ENCODE results near the gene POLR2J.

POLR2J gene

DNA sequence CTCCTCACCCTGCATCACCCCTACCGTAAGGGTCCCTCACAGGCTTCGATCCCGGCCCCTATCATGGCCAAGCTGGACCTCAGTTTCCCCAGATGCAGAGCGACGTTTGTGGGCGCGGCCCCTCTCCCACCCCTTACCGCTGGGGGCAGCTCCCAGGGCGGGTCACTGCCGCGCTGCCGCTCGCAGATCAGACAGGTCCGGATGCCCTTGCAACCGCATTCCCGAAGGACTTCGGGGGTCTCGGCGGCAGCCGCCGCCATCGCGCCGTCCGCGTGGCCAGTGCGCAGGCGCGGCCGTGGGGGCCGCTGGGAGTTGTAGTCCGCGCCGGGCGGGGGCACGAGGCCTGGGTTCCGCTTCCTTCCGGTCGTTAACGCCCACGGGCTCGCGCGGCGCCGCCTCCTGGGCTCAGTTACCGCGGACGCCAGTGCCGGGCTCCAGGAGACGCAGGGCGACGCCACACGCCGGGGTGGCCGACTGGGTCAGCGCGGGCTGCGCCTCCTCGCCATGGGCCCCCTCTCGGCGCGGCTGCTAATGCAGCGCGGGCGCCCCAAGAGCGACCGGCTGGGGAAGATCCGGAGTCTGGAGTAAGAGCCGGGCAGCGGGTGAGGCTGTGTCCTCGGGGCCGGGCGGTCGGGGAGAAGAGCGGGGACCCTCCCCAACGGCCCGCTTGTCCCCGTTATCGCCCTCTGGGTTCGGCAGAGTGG lies 14.0 kb downstream of the POLR2J start, which contains the start of the genes ALKBH4 and LRWD1 (continued):
- TF ChIP-seq ZSCAN23 (tag by site-specific recombination; IDR thresholded peaks at IDR 0.05), result no peak
- TF ChIP-seq HOXA7 (CRISPR knock-in tag; IDR thresholded peaks at IDR 0.05; ENCODE audit: borderline replicate concordance), result no peak
- no peak for TF ChIP-seq TRIM28 (IDR thresholded peaks at IDR 0.05; ENCODE audit: borderline replicate concordance, low read length)
- TF ChIP-seq ZBTB48 (tag by site-specific recombination; IDR thresholded peaks at IDR 0.05), result peak; percentile 86
- no peak for TF ChIP-seq KLF7 (tag by site-specific recombination; IDR thresholded peaks at IDR 0.05; ENCODE audit: borderline replicate concordance)
- TF ChIP-seq GFI1B (tag by site-specific recombination; IDR thresholded peaks at IDR 0.05), result no peak
- no peak for TF ChIP-seq INSM2 (tag by site-specific recombination; IDR thresholded peaks at IDR 0.05)
- TF ChIP-seq SETDB1 (IDR thresholded peaks at IDR 0.05; ENCODE audit: insufficient read length, low read length), result no peak
- no peak for TF ChIP-seq SCRT2 (tag by site-specific recombination; IDR thresholded peaks at IDR 0.05)
- TF ChIP-seq ZBTB49 (tag by site-specific recombination; IDR thresholded peaks at IDR 0.05; ENCODE audit: low read depth), result no peak
- no peak for TF ChIP-seq ZNF416 (tag by site-specific recombination; IDR thresholded peaks at IDR 0.05)
- no peak for TF ChIP-seq ZNF354C (tag by site-specific recombination; IDR thresholded peaks at IDR 0.05; ENCODE audit: borderline replicate concordance, low read depth)
- TF ChIP-seq, protein P1, sequence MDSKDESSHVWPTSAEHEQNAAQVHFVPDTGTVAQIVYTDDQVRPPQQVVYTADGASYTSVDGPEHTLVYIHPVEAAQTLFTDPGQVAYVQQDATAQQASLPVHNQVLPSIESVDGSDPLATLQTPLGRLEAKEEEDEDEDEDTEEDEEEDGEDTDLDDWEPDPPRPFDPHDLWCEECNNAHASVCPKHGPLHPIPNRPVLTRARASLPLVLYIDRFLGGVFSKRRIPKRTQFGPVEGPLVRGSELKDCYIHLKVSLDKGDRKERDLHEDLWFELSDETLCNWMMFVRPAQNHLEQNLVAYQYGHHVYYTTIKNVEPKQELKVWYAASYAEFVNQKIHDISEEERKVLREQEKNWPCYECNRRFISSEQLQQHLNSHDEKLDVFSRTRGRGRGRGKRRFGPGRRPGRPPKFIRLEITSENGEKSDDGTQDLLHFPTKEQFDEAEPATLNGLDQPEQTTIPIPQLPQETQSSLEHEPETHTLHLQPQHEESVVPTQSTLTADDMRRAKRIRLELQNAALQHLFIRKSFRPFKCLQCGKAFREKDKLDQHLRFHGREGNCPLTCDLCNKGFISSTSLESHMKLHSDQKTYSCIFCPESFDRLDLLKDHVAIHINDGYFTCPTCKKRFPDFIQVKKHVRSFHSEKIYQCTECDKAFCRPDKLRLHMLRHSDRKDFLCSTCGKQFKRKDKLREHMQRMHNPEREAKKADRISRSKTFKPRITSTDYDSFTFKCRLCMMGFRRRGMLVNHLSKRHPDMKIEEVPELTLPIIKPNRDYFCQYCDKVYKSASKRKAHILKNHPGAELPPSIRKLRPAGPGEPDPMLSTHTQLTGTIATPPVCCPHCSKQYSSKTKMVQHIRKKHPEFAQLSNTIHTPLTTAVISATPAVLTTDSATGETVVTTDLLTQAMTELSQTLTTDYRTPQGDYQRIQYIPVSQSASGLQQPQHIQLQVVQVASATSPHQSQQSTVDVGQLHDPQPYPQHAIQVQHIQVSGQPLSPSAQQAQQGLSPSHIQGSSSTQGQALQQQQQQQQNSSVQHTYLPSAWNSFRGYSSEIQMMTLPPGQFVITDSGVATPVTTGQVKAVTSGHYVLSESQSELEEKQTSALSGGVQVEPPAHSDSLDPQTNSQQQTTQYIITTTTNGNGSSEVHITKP (tag by site-specific recombination; IDR thresholded peaks at IDR 0.05), result peak; percentile 67
- TF ChIP-seq SALL2 (tag by site-specific recombination; IDR thresholded peaks at IDR 0.05; ENCODE audit: borderline replicate concordance), result no peak
- TF ChIP-seq ZNF324 (tag by site-specific recombination; IDR thresholded peaks at IDR 0.05), result no peak
- no peak for TF ChIP-seq SCRT1 (tag by site-specific recombination; IDR thresholded peaks at IDR 0.05; ENCODE audit: borderline replicate concordance)
- TF ChIP-seq, protein P2, sequence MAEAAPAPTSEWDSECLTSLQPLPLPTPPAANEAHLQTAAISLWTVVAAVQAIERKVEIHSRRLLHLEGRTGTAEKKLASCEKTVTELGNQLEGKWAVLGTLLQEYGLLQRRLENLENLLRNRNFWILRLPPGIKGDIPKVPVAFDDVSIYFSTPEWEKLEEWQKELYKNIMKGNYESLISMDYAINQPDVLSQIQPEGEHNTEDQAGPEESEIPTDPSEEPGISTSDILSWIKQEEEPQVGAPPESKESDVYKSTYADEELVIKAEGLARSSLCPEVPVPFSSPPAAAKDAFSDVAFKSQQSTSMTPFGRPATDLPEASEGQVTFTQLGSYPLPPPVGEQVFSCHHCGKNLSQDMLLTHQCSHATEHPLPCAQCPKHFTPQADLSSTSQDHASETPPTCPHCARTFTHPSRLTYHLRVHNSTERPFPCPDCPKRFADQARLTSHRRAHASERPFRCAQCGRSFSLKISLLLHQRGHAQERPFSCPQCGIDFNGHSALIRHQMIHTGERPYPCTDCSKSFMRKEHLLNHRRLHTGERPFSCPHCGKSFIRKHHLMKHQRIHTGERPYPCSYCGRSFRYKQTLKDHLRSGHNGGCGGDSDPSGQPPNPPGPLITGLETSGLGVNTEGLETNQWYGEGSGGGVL (tag by site-specific recombination; IDR thresholded peaks at IDR 0.05), result peak; percentile 34; the same call in 1 of the 2 replicates
- TF ChIP-seq ZNF138 (tag by site-specific recombination; IDR thresholded peaks at IDR 0.05; ENCODE audit: borderline replicate concordance), result no peak
- TF ChIP-seq ZNF18 (tag by site-specific recombination; IDR thresholded peaks at IDR 0.05), result no peak
- no peak for TF ChIP-seq ZNF350 (tag by site-specific recombination; IDR thresholded peaks at IDR 0.05)
- TF ChIP-seq ZNF701 (tag by site-specific recombination; IDR thresholded peaks at IDR 0.05), result no peak
- TF ChIP-seq PRDM4 (tag by site-specific recombination; IDR thresholded peaks at IDR 0.05), result no peak
- TF ChIP-seq ZNF600 (tag by site-specific recombination; IDR thresholded peaks at IDR 0.05), result peak; percentile 39; the same call in 1 of the 2 replicates
- TF ChIP-seq ZNF544 (tag by site-specific recombination; IDR thresholded peaks at IDR 0.05), result no peak

Measured in HEK293 (cell line).